ENCODE measurements around the gene GEMIN2.
"Not testable (repeated sequence)": the region's sequence is repeated elsewhere in the genome, so short reads cannot be mapped to it uniquely, and the experiment has no call there.

The GEMIN2 gene

GRCh38 chr14:39179042-39179441 is 64.9 kb downstream of the GEMIN2 start:
- DNase-seq, result no peak

- no peak for DNase-seq
Observed at GRCh38 chr14:39180553-39180952, 66.4 kb downstream of the GEMIN2 start.

GRCh38 chr14:39181026-39181692 is 67.0 kb downstream of the GEMIN2 start:
- no peak for DNase-seq

- DNase-seq, result no peak
Observed at GRCh38 chr14:39181693-39182047, 67.5 kb downstream of the GEMIN2 start.

- no peak for DNase-seq
Observed at GRCh38 chr14:39182770-39183684, 68.9 kb downstream of the GEMIN2 start.

- DNase-seq, result not testable (repeated sequence)
Observed at GRCh38 chr14:39183685-39184003, 69.5 kb downstream of the GEMIN2 start.

GRCh38 chr14:39184628-39185255 is 70.6 kb downstream of the GEMIN2 start:
- no peak for DNase-seq

- no peak for DNase-seq
Observed at GRCh38 chr14:39185256-39186049, 71.3 kb downstream of the GEMIN2 start.

Data from cerebellar nuclear complex (tissue), 1 donor.